MM.1S (cell line): ENCODE results near the gene IDH3A.

ENCODE experiments used
- EZH2 ChIP-seq: fragments of 300-600 bp; sonication (generic); optimal IDR thresholded peaks from 2 replicates; pipeline ENCODE3; 2017; ENCODE audit warnings: low read depth, mild to moderate bottlenecking, antibody characterized with exemption, low read length, mixed read lengths
- EZH2phosphoT487 ChIP-seq: fragments of 300-600 bp; sonication (generic); IDR thresholded peaks from 2 replicates; pipeline ENCODE4 v1.6.1; 2018; ENCODE audit warnings: antibody characterized with exemption, low read length
- TF ChIP-seq, protein P1 (sequence below): fragments of 300-600 bp; sonication (generic); IDR thresholded peaks from 2 replicates; pipeline ENCODE4 v1.5.1; 2016; ENCODE audit warnings: antibody characterized with exemption, low read length, mixed read lengths

- TF ChIP-seq, protein P1, sequence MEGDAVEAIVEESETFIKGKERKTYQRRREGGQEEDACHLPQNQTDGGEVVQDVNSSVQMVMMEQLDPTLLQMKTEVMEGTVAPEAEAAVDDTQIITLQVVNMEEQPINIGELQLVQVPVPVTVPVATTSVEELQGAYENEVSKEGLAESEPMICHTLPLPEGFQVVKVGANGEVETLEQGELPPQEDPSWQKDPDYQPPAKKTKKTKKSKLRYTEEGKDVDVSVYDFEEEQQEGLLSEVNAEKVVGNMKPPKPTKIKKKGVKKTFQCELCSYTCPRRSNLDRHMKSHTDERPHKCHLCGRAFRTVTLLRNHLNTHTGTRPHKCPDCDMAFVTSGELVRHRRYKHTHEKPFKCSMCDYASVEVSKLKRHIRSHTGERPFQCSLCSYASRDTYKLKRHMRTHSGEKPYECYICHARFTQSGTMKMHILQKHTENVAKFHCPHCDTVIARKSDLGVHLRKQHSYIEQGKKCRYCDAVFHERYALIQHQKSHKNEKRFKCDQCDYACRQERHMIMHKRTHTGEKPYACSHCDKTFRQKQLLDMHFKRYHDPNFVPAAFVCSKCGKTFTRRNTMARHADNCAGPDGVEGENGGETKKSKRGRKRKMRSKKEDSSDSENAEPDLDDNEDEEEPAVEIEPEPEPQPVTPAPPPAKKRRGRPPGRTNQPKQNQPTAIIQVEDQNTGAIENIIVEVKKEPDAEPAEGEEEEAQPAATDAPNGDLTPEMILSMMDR, result no peak
- TF ChIP-seq EZH2 (no peak), EZH2phosphoT487 (no peak)
Observed at GRCh38 chr15:78149068-78149804, at the start of gene IDH3A.
